GM12878 (cell line): ENCODE measurements around the gene CDK5RAP3.

Experiments used
- ATF2 ChIP-seq: IDR thresholded peaks from 2 replicates; pipeline ENCODE4 v1.6.1; 2012; ENCODE audit warnings: low read length, inconsistent platforms
- CREB1 ChIP-seq: IDR thresholded peaks from 2 replicates; pipeline ENCODE4 v1.6.1; 2012; ENCODE audit warnings: low read depth, mild to moderate bottlenecking, inconsistent platforms
- CTCF ChIP-seq, 3 experiments: IDR thresholded peaks in 2 of 3; conservative IDR thresholded peaks in 1 of 3; 2 replicates each; pipeline ENCODE4 v1.5.1; 2011; ENCODE audit warnings: low read depth in 3 of 3, low read length in 3 of 3, mild to moderate bottlenecking in 3 of 3, control low read depth in 2 of 3, moderate library complexity in 2 of 3, inconsistent platforms in 1 of 3, mixed read lengths in 1 of 3; ENCODE audit not compliant: control insufficient read depth in 2 of 3, insufficient read depth in 1 of 3; ENCODE audit errors: extremely low read depth in 1 of 3
- EP300 ChIP-seq, 2 experiments: fragments of 150-350 bp in 1 of 2; IDR thresholded peaks; 2 replicates each; pipeline ENCODE4 v1.6.1; 2011 to 2012; ENCODE audit warnings: low read depth in 2 of 2, low read length in 2 of 2, borderline replicate concordance in 1 of 2, improper control_type of control experiment in 1 of 2, inconsistent platforms in 1 of 2; ENCODE audit not compliant: control insufficient read depth in 1 of 2
- HDAC6 ChIP-seq: fragments of 200-600 bp; sonication (generic); IDR thresholded peaks from one replicate; pipeline ENCODE4 v1.8.0; 2017; ENCODE audit warnings: antibody characterized with exemption; ENCODE audit not compliant: unreplicated experiment
- JUNB ChIP-seq: IDR thresholded peaks from 2 replicates; pipeline ENCODE4 v1.6.1; 2016; ENCODE audit warnings: antibody characterized with exemption, mild to moderate bottlenecking
- MYC ChIP-seq: IDR thresholded peaks from 2 replicates; pipeline ENCODE4 v1.6.1; 2011; ENCODE audit warnings: mild to moderate bottlenecking, low read length, moderate library complexity, inconsistent platforms; ENCODE audit not compliant: insufficient read depth, insufficient replicate concordance, insufficient read length, severe bottlenecking
- NR2C2 ChIP-seq: IDR thresholded peaks from 2 replicates; pipeline ENCODE4 v1.6.1; 2011; ENCODE audit warnings: borderline replicate concordance, low read depth; ENCODE audit not compliant: control insufficient read depth, insufficient read length
- PAX5 ChIP-seq: IDR thresholded peaks from 2 replicates; pipeline ENCODE4 v1.6.1; 2011; ENCODE audit warnings: low read depth, low read length, borderline replicate concordance
- PBX3 ChIP-seq: IDR thresholded peaks from 2 replicates; pipeline ENCODE4 v1.6.1; 2011; ENCODE audit warnings: mild to moderate bottlenecking, low read depth, low read length, moderate library complexity; ENCODE audit not compliant: insufficient replicate concordance
- RFX5 ChIP-seq: IDR thresholded peaks from 2 replicates; pipeline ENCODE4 v1.6.1; 2011; ENCODE audit warnings: low read depth, low read length, improper control_type of control experiment
- SREBF2 ChIP-seq: IDR thresholded peaks from 2 replicates; pipeline ENCODE4 v1.6.1; 2012; ENCODE audit warnings: mild to moderate bottlenecking, low read length

GRCh38 chr17:48027322-48027981 is 56.5 kb downstream of the CDK5RAP3 start:
- TF ChIP-seq SREBF2 (no peak), PAX5 (no peak), NR2C2 (no peak), JUNB (no peak), RFX5 (no peak), ATF2 (no peak), CTCF (IDR thresholded peaks at IDR 0.05 in 2 of 3, conservative IDR thresholded peaks at IDR 0.05 in 1 of 3; ENCODE audit: control insufficient read depth in 2 of 3, extremely low read depth in 1 of 3, insufficient read depth in 1 of 3, low read depth in 3 of 3, low read length in 3 of 3) (no peak), HDAC6 (no peak), PBX3 (no peak), MYC (no peak), CREB1 (no peak), EP300 (IDR thresholded peaks at IDR 0.05; ENCODE audit: borderline replicate concordance in 1 of 2, control insufficient read depth in 1 of 2, low read depth in 2 of 2, low read length in 2 of 2) (no peak)
